Measurements from ENCODE around the gene RAB2B.
"Not testable (repeated sequence)": the region's sequence is repeated elsewhere in the genome, so short reads cannot be mapped to it uniquely, and the experiment has no call there.

RAB2B gene

DNA sequence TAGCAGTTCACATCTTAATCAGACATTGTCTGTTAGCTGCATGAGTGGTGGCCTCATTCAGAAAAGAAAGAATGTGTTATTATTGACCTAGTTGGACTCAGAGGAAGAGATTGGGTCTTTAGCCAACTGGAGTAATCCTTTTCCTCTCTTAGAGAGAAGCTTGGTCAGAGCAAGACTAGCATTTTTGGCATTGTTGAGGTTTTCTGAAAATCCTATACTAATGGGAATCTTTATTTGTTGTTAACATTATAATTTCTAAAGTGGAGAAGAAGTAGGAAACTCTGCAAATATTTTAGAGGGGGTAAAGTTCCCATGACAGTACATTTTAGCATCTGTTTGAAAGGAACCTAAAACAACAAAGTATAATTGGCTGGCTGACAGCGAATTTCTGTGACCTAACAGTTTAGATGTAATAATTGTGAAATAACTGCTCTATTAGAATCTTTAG lies 9.9 kb upstream of the RAB2B start:
- no peak for DNase-seq

DNA sequence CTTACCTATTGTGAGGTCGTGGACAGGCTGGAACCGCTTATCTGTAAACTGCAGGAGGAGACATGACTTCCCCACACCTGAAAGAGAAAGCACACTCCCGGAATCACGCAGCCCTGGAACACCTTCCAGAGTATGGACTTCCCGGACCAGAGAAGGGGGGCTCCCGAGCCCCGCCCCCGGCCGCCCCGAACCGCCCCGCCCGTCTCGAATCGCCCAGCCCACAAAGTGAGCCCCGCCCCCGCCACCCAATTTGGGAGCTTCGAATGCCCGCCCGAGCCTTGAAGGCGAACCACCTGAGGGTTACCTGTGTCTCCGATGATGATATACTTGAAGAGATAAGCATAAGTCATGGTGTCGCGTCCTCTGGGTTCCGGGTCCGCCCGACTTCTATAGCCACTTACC lies 235 bp downstream of the RAB2B start:
- peak in 1 of 2 donors; percentile 91 for DNase-seq

DNA sequence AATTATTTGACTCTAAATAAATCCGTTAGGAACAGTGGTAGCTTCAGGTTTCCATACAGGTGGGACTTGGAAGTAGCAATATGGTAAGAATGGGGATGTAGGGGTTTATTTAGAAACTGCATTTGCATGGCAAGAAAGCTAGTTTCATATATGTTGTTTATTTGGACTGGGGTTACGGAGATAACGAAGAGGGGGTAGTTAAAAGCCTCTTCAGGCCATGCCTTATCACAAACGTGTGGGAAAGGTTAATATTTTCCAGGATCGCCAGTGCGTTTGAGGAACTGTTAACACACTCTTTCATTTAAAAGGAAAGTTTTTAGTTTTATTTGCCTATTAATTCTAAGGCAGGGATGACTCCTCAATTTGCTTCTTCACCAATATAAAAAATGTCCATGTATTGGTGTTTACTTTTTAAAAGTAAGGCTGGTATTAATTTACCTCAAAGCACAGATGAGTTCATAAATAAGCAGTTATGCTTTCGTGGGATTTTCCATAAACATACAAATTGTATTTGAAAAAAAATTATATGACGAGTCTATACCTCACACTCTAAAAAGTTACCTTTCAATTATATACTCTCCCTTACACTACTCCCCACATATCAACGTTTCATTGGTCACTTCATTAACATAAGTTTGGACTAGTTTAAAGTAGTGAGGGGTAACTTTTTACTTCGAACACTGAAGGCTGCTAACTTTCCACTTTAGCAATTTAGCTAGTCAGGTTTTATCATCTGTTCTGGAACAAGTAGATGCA lies 814 bp downstream of the RAB2B start:
- DNase-seq: no peak

DNA sequence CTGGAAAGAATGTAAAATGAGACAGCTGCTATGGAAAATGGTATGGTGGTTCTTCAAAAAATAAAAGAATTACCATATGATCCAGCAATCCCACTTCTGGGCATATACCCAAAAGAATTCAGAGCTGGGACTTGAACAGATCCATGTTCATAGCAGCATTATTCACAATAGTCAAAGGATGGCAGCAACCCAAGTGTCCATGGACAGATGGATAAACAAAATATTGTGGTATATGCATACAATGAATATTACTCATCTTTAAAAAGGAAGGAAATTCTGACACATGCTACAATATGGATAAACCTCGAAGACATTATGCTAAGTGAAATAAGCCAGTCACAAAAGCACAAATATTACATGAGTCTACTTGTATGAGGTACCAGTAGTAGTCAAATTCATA lies 9.1 kb downstream of the RAB2B start:
- DNase-seq: no peak

DNA sequence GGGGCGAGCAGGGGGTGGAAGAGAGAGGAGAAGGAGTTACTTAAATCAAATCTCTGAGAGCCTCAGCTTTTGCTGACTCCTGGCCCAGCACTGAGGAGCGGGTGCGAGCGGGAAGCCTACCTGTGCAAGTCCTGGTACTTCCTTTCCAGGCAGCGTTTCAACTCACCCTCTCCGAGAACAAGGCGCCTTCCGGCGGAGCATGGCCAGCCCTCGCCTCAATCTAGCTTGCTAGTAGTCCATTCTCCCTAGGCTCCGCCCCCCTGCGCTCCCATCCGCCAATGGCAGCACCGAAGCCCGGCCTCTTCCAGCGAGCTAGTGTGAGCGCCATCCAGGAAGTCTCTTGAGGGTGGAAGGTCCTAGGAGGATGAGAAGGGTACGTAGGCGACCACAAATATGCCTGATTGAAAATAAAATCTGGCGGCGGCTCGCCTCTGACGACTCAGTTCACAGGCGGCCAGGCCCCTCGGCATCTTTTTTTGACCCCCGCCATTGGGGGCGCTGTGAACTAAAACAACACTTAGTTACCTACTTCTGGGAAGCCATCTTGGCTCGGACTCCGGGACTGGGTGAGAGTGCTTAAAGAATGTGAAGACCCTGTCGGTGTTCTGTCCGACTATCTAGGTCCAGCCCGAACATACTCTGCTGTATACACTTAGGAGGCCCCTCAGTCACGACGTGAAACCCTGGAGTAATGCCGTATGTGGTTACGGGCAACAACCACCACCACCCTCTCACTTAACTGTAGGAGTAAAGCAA lies 20.7 kb downstream of the RAB2B start, which contains the start of gene CHD8:
TSS of gene CHD8 (minus strand) at position 212 of the 756 bp plus-strand sequence. CDS start 24,480 bp downstream, outside the sequence.
- peak; percentile 99 to 100 for DNase-seq

DNA sequence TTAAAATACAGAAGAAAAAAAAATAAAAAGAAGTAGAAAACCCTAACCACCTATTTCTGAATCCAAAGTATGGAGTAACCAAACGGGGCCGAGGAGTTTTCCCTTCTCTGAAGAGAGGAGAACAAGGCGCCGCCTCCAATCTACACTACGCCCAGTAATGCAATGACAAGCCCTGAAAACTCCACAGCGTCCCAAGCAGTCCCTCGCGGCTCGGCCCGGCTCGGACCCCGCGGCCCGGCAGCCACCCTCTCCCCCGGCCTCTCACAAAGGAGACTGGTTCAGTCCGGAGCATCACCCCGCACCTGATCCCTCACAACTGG lies 21.2 kb downstream of the RAB2B start:
- no peak for DNase-seq

DNA sequence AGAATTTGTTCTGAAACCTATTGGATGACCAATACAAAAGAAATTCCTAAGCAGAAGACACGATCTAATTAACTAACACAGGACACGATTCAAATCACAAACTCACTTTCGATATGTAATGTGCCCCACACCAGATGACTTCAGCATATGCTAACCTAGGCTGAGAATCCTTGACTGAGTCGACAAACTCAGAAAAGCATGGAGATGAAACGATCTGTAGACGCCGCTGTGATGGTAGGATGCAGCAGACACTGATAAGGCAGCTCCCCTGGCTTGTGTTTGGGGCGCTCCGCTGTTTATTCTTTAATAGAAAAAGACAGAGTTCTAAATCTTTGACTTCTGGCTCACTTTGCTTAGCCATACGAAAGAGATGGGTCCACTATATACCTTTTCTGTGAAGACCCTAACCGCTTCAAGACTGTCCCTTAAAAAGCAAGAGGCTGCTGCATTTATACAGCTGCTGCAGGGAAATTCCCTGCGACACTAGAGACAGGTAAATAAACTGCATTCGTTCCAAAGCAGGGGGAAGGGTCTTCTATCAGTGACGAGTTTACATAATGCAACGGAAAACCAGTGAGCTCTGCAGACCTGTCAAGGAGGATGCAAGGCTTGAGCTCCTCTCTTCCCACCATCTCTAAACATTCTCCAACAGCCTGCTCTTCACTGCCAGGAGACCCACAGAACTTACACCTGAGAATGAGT lies 21.8 kb downstream of the RAB2B start:
- no peak for DNase-seq

DNA sequence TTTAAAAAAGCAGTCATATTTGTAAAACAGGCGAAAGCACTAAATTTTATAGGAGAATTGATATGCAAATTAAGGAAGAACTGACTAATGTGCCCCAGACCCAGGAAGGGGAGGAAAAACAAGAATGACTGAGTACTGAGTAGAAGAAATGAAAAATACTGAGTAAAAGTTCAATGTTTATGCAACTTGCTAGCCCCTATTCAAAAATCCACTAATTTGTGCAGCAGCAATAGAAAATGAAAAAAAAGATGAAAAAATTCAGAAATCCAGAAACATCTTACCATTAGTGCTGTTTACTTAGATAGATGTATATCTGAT lies 26.9 kb downstream of the RAB2B start:
- DNase-seq: no peak

DNA sequence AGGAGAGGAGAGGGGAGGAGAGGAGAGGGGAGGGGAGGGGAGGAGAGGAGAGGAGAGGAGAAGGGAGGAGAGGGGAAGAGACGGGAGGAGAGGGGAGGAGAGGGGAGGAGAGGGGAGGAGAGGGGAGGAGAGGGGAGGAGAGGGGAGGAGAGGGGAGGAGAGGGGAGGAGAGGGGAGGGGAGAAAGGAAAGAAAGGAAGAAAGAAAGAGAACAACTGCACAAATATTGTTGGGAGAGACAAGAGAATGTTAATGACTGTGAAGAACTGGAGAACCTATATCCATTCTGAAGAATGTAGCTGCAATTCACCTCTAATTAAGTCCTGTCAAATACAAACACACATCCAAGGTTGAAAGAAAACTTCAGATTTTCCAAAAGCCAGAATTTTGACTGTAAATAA lies 34.1 kb downstream of the RAB2B start:
- not testable (repeated sequence) for DNase-seq

DNA sequence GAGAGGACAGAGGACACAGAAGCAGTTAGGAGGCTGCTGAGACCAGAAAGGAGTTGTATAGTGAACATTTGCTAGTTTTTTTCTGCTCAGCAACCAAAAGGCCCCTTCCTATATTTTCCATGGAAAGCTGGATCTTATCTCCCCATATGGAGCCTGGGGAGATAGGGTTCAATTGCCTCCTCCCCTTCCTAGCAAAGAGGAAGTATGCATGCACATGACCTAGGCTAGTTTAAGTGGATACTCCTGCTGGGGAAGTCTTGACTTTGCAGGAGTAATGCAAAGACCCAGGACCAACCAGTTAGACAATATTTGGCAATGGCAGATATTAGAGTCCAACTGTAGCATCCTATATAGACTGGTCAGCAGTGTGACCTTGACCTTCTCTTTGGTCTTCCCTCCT lies 35.9 kb downstream of the RAB2B start:
- no peak for DNase-seq

DNA sequence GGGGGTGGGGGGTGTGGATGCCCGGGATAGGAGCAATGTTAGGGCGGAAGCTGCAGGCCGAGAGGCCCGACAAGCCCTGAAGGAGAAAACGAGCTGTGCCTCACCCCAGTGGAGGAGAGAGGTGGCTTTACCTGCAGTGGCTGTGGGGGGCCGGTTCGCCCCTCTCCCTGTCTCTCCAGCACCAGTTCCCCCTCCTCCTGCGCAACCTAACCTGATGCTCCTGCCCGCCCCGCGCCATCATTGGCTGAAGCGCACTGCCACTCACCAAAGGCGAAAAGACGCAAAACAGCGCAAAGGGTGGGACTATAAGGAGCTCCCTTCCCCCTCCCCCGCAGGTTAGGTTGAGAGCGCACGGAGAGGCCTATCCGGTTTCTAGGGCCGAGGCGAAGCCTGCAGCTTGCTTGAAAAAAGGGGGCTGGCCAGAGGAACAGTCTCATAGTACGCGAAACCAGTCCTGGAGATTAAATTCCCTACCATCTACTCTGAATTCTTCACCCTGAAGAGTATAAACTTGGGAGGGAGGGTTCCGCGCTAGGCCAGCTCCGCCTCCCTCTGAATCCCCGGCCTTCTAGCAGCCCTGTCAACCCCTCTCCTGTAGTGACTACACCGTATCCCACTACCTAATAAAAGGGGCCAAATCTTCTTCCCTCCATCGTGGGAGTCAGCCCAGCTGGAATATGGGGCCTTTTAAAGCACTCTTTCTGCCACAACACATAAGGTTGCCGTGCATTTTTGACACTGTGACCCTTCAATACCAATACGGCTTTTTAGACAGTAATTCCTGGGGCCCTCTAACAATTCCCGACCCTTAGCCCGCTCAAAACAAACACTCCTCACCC lies 39.5 kb downstream of the RAB2B start:
- peak; percentile 98 for DNase-seq

DNA sequence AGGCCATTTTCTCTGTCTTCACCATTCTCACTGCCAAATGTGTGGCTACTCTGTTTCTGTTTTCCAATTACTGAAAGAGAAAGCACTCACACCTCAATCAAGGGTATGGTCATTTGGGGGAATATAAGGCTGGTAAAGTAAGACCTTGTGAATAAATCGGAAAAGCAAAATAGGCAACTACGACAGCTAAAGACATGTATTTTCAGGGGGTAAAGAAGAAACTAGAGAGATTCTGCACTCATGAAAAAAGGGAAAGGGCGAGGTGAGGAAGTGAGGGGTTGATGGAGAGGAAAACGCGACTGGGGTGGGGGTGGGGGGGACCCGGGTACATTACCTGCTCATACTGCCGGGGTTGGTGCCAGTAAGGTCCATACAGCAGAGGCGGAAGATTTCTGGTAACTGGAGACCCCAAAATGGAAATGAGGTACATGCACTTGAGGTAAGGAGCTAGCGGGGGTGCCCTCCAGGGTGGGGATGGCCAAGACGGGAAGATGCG lies 40.1 kb downstream of the RAB2B start:
- DNase-seq: no peak

DNA sequence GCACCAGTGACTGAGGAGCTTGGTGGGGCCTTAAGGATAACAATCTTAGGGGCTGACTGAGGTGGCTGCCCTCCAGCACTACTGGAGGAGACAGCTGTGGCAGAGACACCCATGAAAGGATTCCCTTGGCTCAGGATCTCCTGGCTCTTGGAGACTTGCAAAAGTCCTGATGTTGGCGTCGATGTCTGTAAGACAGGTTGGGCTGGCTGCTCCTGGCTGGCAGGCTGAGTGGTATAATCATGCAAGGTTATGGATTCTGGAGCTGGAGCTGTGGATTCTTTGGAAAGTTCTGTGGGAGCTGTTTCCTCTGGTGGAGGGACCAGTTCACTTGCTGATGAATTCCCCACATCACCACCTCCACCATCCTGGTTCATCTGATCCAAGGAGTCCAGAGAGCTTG lies 45.6 kb downstream of the RAB2B start:
- DNase-seq: no peak

DNA sequence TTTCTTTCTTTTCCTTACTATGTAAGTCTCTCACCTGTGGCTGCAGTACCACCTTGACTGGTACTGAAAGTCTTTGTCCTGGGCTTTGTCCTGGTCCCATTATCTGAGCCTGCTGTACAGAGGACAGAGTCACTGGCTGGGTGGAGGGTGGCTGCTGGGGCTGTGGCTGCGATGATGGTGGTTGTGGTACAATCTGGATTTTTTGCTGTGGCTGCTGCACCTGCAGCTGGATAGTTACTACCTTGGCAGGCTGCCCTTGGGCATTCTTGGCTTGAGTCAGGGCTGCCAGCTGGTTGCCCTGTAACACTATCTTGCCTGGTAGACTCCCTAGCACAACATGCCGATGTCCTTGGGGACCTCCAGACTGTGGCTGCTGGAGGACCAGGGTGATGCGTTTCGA lies 47.8 kb downstream of the RAB2B start:
- no peak for DNase-seq

DNA sequence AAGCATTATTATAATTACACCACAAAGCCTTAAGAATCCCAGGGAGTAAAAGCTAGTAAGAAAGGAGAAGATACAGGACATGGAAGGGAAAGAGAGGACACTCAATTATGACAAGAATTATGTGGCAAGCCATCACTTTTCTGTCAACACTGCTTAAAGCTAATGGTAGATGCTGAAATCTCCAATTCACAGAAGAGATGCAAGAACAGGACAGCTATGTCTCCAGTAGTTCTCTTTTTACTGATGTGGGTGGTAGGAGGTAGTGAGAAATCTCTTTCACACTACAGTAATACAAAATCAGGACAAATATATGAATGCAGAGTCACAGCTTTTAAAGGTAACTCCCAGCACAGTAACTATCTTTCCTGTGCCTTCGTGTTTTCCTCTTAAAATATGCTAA lies 50.1 kb downstream of the RAB2B start:
- no peak for DNase-seq

DNA sequence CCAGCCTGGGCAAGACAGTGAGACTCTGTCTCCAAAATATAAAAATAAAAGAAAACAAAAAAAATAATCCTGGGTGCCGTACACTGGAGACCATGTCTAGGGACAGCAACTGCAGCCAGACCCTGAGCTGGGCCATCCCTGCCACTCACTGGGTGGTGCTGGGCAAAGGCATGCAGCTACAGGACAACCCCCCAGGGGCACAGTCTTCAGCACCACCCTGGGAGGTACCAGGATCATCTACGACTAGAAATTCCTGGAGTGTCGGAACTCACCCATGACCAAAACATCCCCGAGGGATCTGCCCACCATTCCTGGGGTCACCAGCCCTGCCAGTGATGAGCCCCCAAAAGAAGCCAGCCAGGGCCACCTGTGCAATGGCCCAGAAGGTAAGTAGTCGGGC lies 57.2 kb downstream of the RAB2B start:
- no peak for DNase-seq

DNA sequence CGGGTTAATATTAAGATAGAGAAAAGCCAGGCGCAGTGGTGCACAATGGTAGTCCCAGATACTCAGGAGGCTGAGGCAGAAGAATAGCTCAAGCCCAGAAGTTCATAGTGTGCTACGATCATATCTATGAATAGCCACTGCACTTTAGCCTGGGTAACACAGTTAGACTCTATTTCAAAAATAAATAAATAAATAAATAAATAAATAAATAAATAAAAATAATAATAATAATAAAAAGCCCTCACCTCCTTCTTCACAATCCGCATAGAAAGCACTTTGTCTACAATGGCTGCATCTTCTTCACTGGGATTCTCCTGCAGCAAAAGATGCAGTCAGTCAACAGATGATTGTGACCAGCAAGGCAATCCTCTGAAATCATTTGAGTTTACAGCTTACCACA lies 61.4 kb downstream of the RAB2B start:
- DNase-seq: no peak

DNA sequence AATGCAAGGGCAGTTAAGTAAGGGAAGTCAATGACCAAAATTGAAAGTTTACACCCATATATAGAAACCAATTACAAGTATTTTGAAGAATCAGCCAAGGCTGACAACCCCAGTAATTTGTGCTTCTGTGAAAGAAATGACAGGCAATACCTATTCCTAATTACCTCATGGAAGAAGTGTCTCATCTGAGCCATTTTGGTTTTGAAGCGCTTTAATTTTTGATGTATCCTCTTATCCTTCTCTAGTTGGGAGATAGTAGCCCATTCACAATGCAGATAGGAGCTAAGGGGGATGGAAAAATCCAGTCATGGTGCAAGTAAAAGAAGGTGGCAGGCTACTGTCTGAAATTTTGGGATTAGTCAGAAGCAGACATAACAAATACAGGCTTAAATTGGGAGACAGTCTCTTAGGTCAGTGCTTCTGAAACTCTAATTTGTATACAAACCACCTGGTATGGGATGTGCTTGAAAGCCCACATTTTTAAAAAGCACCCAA lies 62.6 kb downstream of the RAB2B start:
- DNase-seq: no peak

Data from hippocampal formation (tissue), 2 donors.